Gastrocnemius medialis (tissue), 4 donors: Measurements from ENCODE around the gene RETREG2. TPM values are rescaled to one million over a fixed set of nuclear protein-coding genes. Genes with fewer than 3 reads are reported as not detected.
A peak's percentile ranks its signal among the peaks of the same experiment; 100 is the strongest.

Source experiments
- ATAC-seq, 2 donors: fragments of 150-250 bp; one replicate each; pipeline ENCODE4 v1.9.1; 2016
- DNase-seq, 2 donors: peaks; one replicate each; pipeline ENCODE4 v3.0.0-alpha.2; 2019
- H3K27ac ChIP-seq, 4 donors: fragments of 200-600 bp; sonication (generic); 1 replicate in 1 of 4; 2 replicates in 3 of 4; pipeline ENCODE4 v1.5.1; 2016 to 2018; ENCODE audit warnings: mild to moderate bottlenecking in 2 of 4, moderate library complexity in 1 of 4
- H3K27me3 ChIP-seq, 3 donors: fragments of 200-600 bp; sonication (generic) in 2 of 3; 1 replicate in 1 of 3; 2 replicates in 2 of 3; pipeline versions ENCODE4 v1.5.1 to v1.6.0; 2016 to 2019; ENCODE audit warnings: mild to moderate bottlenecking in 1 of 3, moderate library complexity in 1 of 3
- H3K36me3 ChIP-seq, 2 donors: fragments of 200-600 bp; sonication (generic) in 1 of 2; one replicate each; pipeline ENCODE4 v1.5.1; 2017 to 2018
- H3K4me1 ChIP-seq, 2 donors: fragments of 200-600 bp; sonication (generic) in 1 of 2; one replicate each; pipeline ENCODE4 v1.5.1; 2016 to 2017; ENCODE audit warnings: mild to moderate bottlenecking in 2 of 2
- H3K4me3 ChIP-seq, 4 donors: fragments of 200-600 bp; sonication (generic) in 3 of 4; 1 replicate in 1 of 4; 2 replicates in 3 of 4; pipeline ENCODE4 v1.5.1; 2016 to 2019; ENCODE audit warnings: mild to moderate bottlenecking in 2 of 4
- H3K9me3 ChIP-seq, 3 donors: fragments of 200-600 bp; sonication (generic) in 2 of 3; 1 replicate in 1 of 3; 2 replicates in 2 of 3; pipeline ENCODE4 v1.5.1; 2016 to 2019
- CTCF ChIP-seq, 5 experiments: fragments of 450-650 bp in 3 of 5; fragments of 200-600 bp in 2 of 5; sonication (generic) in 2 of 5; IDR thresholded peaks in 4 of 5; conservative IDR thresholded peaks in 1 of 5; 1 replicate in 4 of 5; 2 replicates in 1 of 5; pipeline ENCODE4 v1.5.1; 2016 to 2019; ENCODE audit warnings: antibody characterized with exemption in 5 of 5, mild to moderate bottlenecking in 3 of 5, moderate library complexity in 3 of 5
- POLR2A ChIP-seq, 2 donors: fragments of 450-650 bp; IDR thresholded peaks; one replicate each; pipeline ENCODE4 v1.6.1; 2017; ENCODE audit warnings: antibody characterized with exemption in 2 of 2, mild to moderate bottlenecking in 2 of 2, moderate library complexity in 2 of 2
- in situ Hi-C, 4 donors: fragments of 200-750 bp; cut with MboI; loops; one replicate each; pipeline versions ENCODE4 v1.15.0 to v1.8.0; 2017; ENCODE audit warnings: low sequenced_read_pairs in 4 of 4
- intact Hi-C: fragments of 100-400 bp; cut with DNase I; formaldehyde crosslinking; loops from one replicate; pipeline ENCODE4 v1.15.1; 2023; ENCODE audit warnings: low total_unique reads
- total RNA-seq, 4 donors: library from RNA; depleted of rRNA; stranded (reverse); fragments of >200 nt; gene quantifications; one replicate each; pipeline versions ENCODE4 v1.1.0 to v1.2.3, GENCODE V29; 2016

Gene RETREG2, protein sequence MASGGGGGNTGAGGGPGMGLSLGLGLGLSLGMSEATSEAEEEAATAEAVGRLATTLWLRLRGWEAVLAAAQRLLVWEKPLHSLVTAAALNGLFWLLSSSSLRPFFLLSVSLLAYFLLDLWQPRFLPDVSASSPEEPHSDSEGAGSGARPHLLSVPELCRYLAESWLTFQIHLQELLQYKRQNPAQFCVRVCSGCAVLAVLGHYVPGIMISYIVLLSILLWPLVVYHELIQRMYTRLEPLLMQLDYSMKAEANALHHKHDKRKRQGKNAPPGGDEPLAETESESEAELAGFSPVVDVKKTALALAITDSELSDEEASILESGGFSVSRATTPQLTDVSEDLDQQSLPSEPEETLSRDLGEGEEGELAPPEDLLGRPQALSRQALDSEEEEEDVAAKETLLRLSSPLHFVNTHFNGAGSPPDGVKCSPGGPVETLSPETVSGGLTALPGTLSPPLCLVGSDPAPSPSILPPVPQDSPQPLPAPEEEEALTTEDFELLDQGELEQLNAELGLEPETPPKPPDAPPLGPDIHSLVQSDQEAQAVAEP
- 10 to 100 TPM; 39.8 to 57.2 (median 44.9) TPM for total RNA-seq

GRCh38 chr2:219177552-219178376 lies at the start of gene RETREG2:
Gene RETREG2 (plus strand): TSS chr2:219178275. CDS start chr2:219178353, 78 bp downstream.
- in situ Hi-C loops: no loop called here
- TF ChIP-seq POLR2A (IDR thresholded peaks at IDR 0.05): peak; percentile 96 to 99
- TF ChIP-seq CTCF (IDR thresholded peaks at IDR 0.05 in 4 of 5, conservative IDR thresholded peaks at IDR 0.05 in 1 of 5): peak; percentile 25 to 72 (median 66)
- Histone ChIP-seq H3K27ac (peak within 1 kb of the TSS; percentile 94 to 99 (median 99)), H3K4me1 (peaks cover 17 to 21% of the 10 kb centered on the region in 2 donors), H3K4me3 (peak within 1 kb of the TSS; percentile 87 to 96 (median 95)), H3K36me3 (peaks cover 0 to 62% of the 10 kb centered on the region in 2 donors), H3K27me3 (no peaks in the 10 kb centered on the region), H3K9me3 (no peaks in the 10 kb centered on the region)
- ATAC-seq (peak; percentile 85 to 90), DNase-seq (peak; percentile 86 to 89)
- intact Hi-C loops: loop anchor here (1.0 to 5.0 kb wide), 7 partner anchors 17 to 210 kb away; partner anchors contain the start of genes ABCB6, DNAJB2, DNPEP and GLB1L

GRCh38 chr2:219128396-219128795 lies 49.7 kb upstream of the RETREG2 start:
- Histone ChIP-seq H3K27ac (no peak overlapping the region), H3K36me3 (no peaks in the 10 kb centered on the region), H3K4me3 (no peak overlapping the region), H3K4me1 (peaks cover 0 to 2% of the 10 kb centered on the region in 2 donors), H3K9me3 (no peaks in the 10 kb centered on the region), H3K27me3 (no peaks in the 10 kb centered on the region)
- TF ChIP-seq POLR2A (IDR thresholded peaks at IDR 0.05) (no peak), CTCF (IDR thresholded peaks at IDR 0.05 in 4 of 5, conservative IDR thresholded peaks at IDR 0.05 in 1 of 5) (no peak)
- in situ Hi-C loops: loop anchor here in 1 of 4 donors (10.0 kb wide), 1 partner anchor 64 kb away; the partner anchor contains the start of gene IHH
- intact Hi-C loops: no loop called here
- no peak for DNase-seq
- ATAC-seq: no peak

DNA sequence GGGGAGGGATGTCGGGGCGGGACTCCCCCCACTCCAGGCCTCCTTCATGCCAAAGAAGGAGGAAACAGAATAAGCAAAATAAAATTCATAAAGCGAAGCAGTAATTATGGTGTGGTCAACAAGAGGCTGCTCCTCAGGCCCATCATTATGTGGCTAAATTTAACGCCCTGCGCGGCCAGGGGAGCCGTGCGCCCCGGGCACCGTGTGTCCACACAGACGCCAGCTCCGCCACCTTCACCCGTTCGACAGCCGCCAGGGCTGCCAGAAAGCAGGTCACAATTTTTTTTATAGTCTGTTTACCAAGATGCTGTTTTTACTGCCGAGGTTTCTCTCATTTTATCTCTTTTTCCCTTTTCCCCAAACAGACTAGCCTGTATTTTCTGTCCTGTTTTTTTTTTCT lies 48.5 kb upstream of the RETREG2 start:
- Histone ChIP-seq H3K36me3 (no peaks in the 10 kb centered on the region), H3K4me1 (peaks cover 0 to 2% of the 10 kb centered on the region in 2 donors), H3K27ac (no peak overlapping the region), H3K4me3 (no peak overlapping the region), H3K9me3 (no peaks in the 10 kb centered on the region), H3K27me3 (no peaks in the 10 kb centered on the region)
- TF ChIP-seq POLR2A (IDR thresholded peaks at IDR 0.05) (no peak), CTCF (IDR thresholded peaks at IDR 0.05 in 4 of 5, conservative IDR thresholded peaks at IDR 0.05 in 1 of 5) (no peak)
- intact Hi-C loops: no loop called here
- in situ Hi-C loops: loop anchor here in 1 of 4 donors (10.0 kb wide), 1 partner anchor 65 kb away; the partner anchor contains the start of gene IHH
- ATAC-seq (no peak), DNase-seq (no peak)

DNA sequence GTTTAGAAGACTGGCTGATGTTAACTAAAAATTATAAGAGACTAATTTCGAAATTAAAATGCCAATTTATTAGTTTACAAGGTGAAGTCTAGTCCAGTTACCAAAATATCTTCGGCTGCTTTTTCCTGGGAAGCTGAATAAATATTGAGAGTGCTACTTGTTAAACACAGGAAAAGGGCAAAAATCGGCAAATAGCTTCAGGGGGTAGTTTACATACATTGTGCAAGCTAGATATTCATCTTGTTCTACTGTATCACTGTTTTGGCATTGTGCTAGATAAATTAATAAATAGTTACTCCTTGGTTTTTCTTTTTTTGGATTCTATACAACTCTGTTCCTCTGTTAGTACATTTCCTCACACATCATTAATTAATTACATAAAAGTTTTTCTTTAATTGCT lies 46.7 kb upstream of the RETREG2 start:
- in situ Hi-C loops: no loop called here
- H3K27ac ChIP-seq: no peak overlapping the region

More for the DNA sequence above, 46.7 kb upstream of the RETREG2 start:
- Histone ChIP-seq H3K27me3 (no peaks in the 10 kb centered on the region), H3K9me3 (no peaks in the 10 kb centered on the region), H3K4me3 (no peak overlapping the region), H3K36me3 (no peaks in the 10 kb centered on the region), H3K4me1 (no peaks in the 10 kb centered on the region)
- intact Hi-C loops: no loop called here
- no peak for TF ChIP-seq CTCF (IDR thresholded peaks at IDR 0.05 in 4 of 5, conservative IDR thresholded peaks at IDR 0.05 in 1 of 5)
- no peak for TF ChIP-seq POLR2A (IDR thresholded peaks at IDR 0.05)
- DNase-seq: no peak
- no peak for ATAC-seq
